ENCODE measurements around the gene CDC123.
"Not testable (repeated sequence)": the region's sequence is repeated elsewhere in the genome, so short reads cannot be mapped to it uniquely, and the experiment has no call there.

Gene CDC123

DNA sequence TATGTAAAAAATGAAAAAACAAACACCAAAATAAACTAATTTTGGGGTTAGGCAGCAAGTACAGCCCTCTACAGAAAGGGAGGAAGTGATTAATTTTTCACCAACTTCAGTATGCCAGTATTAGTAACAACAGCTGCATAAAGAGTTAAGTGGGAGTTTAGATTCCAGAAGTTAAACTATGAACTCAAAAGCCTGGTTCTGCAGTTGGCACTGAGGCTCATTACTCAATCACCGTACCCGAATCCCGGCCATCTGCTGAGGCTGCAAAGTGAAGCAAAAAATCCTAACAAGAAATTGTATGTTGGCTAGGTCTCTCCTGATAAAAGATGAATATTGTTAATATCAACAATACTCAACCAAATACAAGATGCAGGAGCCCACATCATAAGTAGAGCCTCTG is 4.3 kb upstream of the CDC123 start:
- no peak for DNase-seq (ENCODE audit: low read depth)

DNA sequence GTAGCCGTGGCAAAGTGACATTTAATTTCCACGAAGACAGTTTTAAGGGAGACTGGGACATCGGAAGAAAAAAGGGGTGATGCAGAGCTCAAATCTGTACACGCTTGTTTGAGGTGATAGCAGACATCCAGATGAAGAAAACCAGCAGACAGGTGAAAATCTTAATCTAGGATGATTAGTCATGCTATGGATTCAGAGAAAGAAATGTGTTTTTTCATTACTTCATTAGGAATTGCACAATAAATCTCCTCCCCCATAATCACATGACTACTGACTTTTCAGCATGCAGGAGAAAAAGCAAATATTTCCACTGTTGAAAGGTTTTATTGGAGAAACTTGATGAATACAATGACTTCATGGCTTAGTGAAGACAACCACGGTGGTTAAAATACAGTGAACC is 2.8 kb upstream of the CDC123 start:
- no peak for DNase-seq (ENCODE audit: low read depth)

DNA sequence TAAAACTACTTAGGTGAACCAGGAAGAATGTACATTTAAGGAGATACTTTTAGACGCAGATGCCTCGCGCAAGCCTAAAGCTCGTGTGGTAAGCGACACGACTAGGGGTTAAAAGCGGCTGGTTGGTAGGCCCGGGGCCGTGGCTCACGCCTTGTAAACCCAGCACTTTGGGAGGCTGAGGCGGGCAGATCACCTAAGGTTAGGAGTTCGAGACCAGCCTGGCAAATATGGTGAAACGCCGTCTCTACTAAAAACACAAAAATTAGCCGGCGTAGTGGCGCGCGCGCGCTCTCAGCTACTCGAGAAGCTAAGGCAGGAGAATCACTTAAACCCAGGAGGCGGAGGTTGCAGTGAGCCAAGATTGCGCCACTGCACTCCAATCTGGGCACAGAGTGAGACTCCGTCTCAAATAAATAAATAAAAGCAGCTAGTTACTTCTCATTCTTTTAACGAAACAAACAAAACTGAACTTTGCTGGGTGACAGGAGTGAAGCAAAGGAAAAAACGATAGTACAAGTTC is 1.2 kb upstream of the CDC123 start:
- no peak for DNase-seq (ENCODE audit: low read depth)

DNA sequence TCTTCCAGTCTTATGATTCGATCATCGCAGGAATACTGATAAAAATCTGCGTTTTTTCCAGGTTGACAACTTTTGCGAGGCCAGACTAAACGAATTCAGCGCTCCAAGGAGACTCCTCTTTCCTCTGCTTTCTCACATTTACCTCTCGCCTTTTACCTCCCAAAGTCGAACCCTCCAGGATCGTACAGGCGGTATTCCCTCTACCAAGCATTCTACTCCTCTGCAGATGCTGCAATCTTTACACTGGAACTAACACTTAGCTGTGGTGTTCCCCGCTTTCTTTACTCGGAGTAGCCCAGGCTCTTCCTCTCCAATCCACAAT is 746 bp upstream of the CDC123 start:
- DNase-seq (ENCODE audit: low read depth): no peak

DNA sequence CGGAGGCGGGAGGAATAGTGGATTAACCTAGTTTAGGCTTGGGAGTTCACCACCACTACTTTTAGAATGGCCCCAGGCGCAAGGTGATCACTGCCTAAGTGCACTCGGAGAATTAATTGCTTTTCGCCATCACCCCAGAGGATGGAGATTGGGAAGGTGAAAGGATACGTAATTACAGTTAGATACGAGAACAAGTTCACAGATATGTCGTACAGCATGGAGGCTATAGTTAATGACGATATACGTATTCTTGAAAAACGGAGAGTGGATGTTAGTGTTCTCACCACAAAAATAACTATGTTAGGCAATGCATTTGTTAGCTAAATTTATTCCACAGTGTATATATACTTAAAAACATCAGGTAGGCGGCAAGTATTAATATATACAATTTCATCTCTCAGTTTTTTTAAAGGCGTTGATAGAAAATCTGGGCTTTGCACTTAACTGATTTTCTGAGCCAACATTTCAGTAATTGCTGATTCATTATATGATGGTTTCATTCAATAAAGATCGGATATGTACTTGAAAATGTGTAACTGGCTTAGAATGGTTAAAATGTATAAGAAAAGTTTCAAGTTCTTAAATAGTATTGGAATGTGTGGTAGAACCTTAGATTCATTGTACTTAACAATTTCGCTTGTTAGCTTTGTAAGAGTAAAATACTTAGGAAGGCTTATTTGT is 683 bp downstream of the CDC123 start:
- no peak for DNase-seq (ENCODE audit: low read depth)

DNA sequence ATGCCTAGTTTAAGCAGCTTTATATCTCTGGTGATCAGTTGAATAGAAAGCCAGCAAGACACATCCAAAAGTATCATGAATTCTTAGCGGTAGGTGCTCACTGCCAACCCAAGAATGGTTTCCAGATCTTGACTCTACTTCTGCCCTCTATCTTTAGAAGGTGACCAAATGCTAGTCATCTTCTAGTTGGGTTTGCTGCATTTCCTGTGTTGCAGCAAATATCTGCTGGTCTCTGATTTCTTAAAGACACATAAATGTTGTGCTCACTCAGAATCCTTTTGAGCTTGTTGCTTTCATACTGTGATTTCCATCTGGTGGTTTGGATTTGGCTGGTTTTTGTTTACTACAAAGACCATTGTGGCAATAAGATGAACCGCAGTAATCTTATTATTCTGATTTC is 2.2 kb downstream of the CDC123 start:
- no peak for DNase-seq (ENCODE audit: low read depth)

DNA sequence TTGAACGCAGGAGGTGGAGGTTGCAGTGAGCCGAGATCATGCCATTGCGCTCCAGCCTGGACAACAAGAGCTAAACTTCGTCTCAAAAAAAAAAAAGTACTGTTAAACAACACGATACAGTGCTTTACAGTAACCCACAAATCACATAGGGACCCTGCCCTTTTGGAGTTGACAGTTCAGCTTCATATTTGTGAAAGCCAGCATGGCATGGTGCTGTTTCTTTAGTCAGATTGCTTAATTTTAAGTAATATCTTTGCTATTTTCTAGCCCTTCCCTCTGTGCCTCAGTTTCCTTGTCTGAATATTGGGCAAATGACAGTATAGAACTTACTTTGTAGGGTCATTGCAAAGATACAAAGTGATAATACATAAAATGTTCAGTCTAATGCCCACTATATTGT is 4.9 kb downstream of the CDC123 start:
- no peak for DNase-seq (ENCODE audit: low read depth)

DNA sequence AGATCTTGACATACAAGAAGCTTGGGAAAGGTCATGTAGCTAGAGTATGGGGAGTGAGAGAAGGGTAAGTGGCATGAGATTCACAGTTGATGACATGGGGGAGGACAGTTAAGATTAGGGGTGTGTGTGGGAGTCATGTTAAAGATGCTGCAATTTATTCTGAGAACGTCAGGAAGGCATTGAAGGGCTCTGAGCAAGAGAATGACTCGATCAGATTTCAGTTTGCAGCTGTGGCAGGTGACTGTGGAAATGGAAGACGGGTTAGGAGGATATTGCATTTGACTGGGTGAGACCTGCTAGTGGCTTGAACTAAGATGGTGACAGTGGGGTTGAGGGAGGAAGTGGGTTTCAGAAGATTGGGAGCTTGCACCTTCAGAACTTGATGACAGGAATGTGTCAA is 5.6 kb downstream of the CDC123 start:
- no peak for DNase-seq (ENCODE audit: low read depth)

DNA sequence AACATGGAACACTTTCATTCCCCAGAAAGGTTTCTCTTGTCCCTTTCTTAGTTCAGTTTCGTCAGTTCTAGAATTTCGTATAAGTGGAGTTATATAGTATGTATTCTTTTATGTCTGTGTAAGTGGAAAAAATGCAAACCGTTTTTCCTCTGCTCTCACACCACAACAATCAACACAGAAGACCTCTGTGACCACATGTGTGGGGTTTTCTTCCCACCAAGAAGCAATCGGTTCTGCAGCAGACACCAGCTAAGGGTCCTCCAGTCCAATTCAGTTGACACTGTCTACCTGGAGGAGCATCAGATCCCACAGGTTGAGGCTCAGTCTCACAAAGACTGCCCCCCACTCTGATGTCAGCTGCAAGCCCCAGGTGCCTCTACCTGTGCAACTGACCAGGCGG is 6.2 kb downstream of the CDC123 start:
- no peak for DNase-seq (ENCODE audit: low read depth)

DNA sequence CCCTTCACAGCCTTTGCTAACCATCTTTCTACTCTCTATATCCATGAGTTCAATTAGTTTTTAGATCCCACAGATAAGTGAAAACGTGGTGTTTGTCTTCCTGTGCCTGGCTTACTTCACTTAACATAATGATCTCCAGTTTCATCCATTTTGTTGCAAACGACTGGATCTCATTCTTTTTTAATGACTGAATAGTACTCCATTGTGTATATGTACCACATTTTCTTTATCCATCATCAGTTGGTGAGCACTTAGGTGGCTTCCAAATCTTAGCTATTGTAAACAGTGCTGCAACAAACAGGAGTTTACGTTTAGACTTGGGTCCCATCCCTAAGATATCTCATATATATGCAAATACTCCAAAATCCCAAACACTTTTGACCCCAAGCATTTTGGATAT is 9.1 kb downstream of the CDC123 start:
- no peak for DNase-seq (ENCODE audit: low read depth)

DNA sequence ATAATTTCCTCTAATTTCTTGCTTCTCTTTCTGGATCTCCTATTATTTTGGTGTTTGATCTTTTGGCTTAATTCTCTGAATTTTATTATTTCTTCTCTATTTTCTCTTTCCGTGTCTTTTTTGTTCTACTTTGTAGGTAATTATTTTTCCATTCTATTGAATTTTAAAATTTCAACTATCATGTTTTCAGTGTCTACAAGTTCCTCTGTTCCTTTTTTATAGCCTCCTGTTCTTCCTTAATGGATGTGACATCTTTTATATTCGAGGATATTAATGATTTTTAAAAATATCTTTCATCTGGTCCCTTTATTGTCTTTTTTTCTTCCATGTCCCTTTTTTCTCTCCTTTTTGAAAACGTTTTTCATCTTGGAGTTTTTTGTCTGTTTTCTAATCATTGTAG is 11.1 kb downstream of the CDC123 start:
- no peak for DNase-seq (ENCODE audit: low read depth)

DNA sequence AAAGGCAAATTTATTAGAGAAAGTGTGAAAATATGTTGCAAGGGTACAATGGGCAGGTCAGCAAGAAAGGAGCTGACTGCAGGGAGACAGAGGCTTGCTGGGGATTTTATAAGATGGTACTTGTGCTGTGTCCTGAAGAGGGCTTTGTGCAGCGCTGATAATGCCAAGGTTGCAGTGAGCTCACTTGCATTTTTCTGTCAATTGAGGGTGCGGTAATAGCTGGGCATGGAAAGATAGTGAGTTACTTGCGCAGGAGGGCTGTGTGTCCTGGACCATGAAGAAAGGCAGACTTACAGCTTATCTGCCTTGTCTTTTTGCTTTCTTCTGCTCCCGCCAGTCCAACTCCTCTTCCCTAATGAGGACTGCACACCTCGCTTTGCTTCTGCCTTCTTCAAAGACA is 12.5 kb downstream of the CDC123 start:
- no peak for DNase-seq (ENCODE audit: low read depth)

DNA sequence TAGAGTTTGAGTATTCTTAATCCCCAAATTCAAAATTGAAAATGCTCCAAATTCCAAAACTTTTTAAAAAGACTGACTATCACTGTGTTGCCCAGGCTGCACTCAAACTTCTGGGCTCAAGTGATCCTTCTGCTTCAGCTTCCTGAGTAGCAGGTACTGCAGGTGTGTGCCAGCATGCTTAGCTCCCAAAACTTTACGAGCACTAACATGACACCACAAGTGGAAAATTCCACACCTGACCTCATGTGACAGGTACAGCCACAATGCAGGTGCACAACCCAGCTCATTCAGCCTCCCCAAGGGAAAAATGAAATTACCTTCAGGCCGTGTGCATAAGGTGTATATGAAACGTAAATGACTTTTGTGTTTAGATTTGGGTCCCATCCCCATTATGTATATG is 16.5 kb downstream of the CDC123 start:
- DNase-seq (ENCODE audit: low read depth): no peak

DNA sequence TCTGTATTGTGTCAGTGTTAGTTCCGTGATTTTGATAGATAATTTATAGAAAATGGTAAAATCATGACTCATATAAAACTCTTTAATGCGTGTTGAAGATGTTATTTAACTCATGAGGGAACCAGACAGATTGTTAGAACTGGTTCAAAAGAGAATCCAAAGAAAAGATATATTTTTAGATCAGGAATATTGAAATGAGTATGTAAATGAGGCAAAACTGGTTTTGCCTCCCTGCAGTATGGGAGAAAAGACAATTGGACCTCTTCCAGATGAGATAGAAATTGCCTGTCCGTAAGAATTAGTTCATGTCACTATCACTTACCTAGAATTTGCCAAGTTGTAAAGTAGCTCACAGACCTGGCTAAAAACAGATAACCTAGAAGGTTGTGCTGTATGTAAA is 17.6 kb downstream of the CDC123 start:
- DNase-seq (ENCODE audit: low read depth): no peak

DNA sequence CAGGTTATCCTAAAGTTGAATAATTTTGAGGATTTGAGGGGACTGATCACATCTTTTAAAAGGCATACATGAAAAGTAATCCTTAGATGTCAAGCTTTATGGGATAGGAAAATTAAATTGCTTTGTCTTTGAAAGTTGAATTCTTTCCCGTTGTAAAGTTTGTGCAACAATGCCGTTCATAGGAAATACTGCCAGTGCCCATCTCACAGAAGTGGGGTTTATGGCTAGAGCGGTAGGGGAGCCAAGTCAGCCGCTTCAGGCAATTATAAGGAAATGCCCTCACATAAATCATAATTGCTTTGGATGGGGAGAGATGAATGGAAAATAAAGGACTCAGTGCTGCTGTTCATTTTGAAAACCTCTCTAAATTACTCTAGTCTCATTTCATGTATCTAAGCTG is 18.1 kb downstream of the CDC123 start:
- no peak for DNase-seq (ENCODE audit: low read depth)

DNA sequence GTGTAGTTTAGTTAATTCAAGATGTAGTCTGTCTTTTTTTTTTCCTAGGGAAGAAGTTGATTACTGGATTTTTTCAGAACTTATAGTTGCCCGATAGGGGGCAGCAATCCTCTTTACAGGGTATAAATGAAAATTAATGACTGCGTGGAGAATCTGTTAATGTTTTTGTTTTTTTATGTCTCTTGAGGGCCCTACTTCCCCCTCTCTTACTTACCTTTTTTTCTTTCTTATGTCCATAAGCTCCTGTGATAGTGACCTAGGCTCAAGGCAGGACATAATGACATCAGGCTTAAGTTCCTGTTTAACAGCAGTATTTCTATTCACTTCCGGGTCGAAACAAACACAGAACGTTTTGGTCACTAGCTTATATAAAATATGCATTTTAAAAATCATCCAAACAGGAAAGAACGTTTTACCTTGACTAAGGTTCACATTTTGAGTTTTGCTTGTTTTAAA is 18.8 kb downstream of the CDC123 start:
- DNase-seq (ENCODE audit: low read depth): no peak

DNA sequence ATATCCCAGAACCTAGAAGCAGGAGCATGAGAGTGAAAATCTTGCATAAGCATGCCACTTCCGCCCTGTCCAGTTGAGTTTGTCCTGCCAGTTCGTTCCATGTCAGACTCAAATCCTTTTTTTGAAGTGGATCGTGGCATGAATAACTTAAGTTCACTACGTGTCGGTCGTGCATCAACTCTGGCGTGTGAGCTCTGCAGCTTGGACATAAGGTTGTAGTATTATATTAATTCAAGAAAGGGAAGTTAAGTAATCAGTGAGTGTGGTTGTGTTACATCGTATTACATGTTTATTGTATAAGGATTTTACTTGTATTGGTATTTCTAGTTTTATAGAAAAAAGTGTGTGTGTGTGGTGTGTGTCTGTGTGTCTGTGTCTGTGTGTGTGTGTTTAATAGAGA is 23.0 kb downstream of the CDC123 start:
- no peak for DNase-seq (ENCODE audit: low read depth)

DNA sequence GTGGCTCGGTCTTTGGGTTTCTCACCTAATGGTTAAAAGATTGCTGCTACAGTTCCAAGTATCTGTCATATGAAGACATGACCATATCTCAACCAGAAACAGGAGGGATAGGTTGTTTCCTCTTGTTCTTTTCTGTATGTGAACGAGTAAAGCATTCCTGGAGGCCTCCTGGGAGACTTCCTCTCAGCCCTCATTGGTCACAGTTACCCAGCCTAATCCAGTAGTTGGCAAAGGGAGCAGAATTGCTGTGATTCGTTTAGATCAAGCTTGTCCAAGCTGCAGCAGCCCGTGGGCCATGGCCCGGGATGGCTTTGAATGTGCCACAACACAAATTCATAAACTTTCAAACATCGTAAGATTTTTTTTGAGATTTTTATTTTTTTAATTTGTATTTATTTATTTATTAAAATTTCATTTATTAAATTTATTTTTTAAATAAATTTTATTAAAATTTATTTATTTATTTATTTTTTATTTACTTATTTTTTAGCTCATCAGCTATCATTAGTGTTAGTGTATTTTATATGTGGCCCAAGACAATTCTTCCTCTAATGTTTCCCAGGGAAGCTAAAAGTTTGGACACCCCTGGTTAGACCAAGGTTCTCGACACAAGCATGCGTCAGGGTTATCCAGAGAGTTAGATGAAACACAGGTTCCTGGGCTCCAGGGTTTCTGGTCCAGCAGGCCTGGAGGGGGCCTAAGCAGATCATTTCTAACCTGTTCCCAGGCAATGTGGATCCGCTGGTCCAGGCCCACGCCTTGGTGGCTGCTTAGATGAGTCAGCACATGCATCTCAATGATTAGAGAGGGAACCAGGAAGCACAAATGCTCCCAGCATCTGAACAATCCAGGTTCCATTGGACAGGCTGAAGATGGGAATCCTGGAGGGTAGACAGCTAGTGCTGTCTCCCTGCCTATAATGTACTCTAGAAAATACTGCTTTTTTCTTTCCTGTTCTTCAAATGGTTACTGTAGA is 25.6 kb downstream of the CDC123 start:
- no peak for DNase-seq (ENCODE audit: low read depth)

DNA sequence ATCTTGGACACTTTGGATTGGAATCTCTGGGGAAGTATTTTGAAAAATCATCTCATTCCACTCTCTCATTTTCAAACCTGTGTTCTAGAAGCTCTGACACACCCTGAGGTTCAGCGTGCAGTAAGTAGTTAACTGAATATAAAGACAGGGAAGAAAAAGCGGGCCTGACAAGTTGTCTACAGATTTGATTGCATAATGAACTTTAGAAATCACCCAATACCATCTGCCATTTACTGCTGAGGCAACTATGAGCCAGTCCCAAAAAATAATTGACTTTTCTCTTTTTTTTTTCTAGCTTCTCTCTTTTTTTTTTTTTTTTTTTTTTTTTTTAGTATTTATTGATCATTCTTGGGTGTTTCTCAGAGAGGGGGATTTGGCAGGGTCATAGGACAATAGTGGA is 29.5 kb downstream of the CDC123 start:
- DNase-seq (ENCODE audit: low read depth): no peak

DNA sequence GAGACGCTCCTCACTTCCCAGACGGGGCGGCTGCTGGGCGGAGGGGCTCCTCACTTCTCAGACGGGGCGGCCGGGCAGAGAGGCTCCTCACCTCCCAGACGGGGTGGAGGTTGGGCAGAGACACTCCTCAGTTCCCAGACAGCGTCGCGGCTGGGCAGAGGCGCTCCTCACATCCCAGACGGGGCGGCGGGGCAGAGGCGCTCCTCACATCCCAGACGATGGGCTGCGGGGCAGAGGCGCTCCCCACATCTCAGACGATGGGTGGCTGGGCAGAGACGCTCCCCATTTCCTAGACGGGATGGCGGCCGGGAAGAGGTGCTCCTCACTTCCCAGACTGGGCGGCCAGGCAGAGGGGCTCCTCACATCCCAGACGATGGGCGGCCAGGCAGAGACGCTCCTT is 30.4 kb downstream of the CDC123 start:
- DNase-seq (ENCODE audit: low read depth): not testable (repeated sequence)

DNA sequence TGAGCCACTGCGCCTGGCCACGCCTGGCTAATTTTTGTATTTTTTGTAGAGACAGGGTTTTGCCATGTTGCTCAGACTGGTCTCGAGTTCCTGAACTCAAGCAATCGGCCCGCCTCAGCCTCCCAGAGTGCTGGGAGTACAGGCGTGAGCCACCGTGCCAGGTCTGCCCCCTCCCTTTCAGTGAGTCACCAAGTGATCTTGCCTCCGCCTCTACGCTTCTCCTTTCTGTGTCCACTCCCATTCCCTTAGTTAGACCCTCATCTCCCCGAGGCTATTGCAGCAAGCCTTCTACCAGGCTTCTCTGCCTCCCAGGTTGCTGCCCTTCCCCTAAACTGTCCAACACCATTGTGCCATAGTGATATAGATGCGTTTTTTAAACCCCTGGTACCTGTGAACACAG is 32.9 kb downstream of the CDC123 start:
- DNase-seq (ENCODE audit: low read depth): no peak

DNA sequence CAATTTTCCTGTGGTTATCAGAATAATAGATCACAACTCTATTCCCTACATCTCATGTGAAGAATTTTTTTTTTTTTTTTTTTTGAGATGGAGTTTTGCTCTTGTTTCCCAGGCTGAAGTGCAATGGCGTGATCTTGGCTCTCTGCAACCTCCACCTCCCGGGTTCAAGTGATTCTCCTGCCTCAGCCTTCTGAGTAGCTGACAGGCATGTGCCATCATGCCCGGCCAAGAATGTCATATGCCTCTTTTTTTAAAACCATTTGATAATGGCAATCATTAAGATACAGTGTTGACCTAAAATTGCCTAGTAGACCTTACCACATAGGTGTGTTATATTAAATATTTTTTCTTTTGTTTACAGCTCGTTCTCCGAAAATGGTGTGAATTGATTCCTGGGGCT is 38.7 kb downstream of the CDC123 start:
- DNase-seq (ENCODE audit: low read depth): not testable (repeated sequence)

DNA sequence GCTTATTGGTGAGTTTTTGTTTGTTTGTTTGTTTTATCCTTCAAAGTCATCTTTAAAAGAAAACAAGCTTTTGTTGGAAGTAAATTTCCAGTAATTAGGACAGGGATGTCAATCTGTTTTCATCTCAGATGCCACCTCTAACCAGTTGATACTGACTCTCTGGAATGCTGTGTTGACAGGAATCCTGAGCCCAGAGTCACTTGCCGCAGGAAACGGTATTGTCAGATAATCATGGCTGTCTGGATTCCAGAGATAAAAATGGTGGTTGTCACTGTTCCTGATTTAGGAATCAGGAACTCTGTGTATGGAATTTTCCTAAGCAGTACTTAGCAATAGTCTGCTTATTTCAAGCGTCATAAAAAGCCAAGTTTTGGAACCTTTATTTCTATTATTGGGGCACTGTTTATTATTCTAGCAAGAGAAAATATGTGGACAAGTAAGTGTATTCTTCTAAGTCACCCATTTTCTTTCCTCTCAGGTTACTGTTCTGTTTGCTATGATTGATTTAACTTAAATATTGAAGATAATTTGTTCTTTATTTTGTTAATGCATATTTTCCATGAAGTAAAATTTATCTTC is 39.2 kb downstream of the CDC123 start:
- no peak for DNase-seq (ENCODE audit: low read depth)
